HG02571 (cell line): ENCODE data around the gene TMEM135.

Source experiments
- ATAC-seq: cut with Tn5 transposase; IDR thresholded peaks from one replicate; pipeline ENCODE4 v1.9.1; 2021; ENCODE audit warnings: mild to moderate bottlenecking, moderate library complexity; ENCODE audit not compliant: unreplicated experiment

TMEM135 gene

GRCh38 chr11:87296627-87297026 lies 258.9 kb downstream of the TMEM135 start:
- no peak for ATAC-seq

GRCh38 chr11:87298155-87298554 lies 260.4 kb downstream of the TMEM135 start:
- no peak for ATAC-seq

- ATAC-seq: no peak
Observed at GRCh38 chr11:87299041-87299481, 261.3 kb downstream of the TMEM135 start.

GRCh38 chr11:87300640-87301380 lies 263.1 kb downstream of the TMEM135 start:
- peak; percentile 56 for ATAC-seq

- no peak for ATAC-seq
Observed at GRCh38 chr11:87301785-87302540, 264.2 kb downstream of the TMEM135 start.

- no peak for ATAC-seq
Observed at GRCh38 chr11:87304412-87304811, 266.7 kb downstream of the TMEM135 start.

- ATAC-seq: no peak
Observed at GRCh38 chr11:87306262-87306851, 268.6 kb downstream of the TMEM135 start.

GRCh38 chr11:87307101-87307500 lies 269.4 kb downstream of the TMEM135 start:
- no peak for ATAC-seq

GRCh38 chr11:87315229-87315628 lies 277.5 kb downstream of the TMEM135 start:
- no peak for ATAC-seq

GRCh38 chr11:87316491-87316890 lies 278.8 kb downstream of the TMEM135 start:
- ATAC-seq: no peak

GRCh38 chr11:87317441-87317840 lies 279.7 kb downstream of the TMEM135 start:
- ATAC-seq: no peak

- ATAC-seq: no peak
Observed at GRCh38 chr11:87320123-87320522, 282.4 kb downstream of the TMEM135 start.

GRCh38 chr11:87322568-87322967 lies 284.8 kb downstream of the TMEM135 start:
- ATAC-seq: no peak

- ATAC-seq: no peak
Observed at GRCh38 chr11:87323899-87324298, 286.2 kb downstream of the TMEM135 start.

GRCh38 chr11:87324817-87325489 lies 287.2 kb downstream of the TMEM135 start:
- ATAC-seq: no peak

GRCh38 chr11:87325490-87325872 lies 287.7 kb downstream of the TMEM135 start:
- no peak for ATAC-seq

- ATAC-seq: no peak
Observed at GRCh38 chr11:87326594-87326993, 288.9 kb downstream of the TMEM135 start.

GRCh38 chr11:87329172-87329571 lies 291.4 kb downstream of the TMEM135 start:
- ATAC-seq: no peak

- no peak for ATAC-seq
Observed at GRCh38 chr11:87330187-87330601, 292.5 kb downstream of the TMEM135 start.

GRCh38 chr11:87331273-87331672 lies 293.5 kb downstream of the TMEM135 start:
- no peak for ATAC-seq

GRCh38 chr11:87338046-87338639 lies 300.4 kb downstream of the TMEM135 start:
- ATAC-seq: no peak
